HepG2 (cell line): ENCODE measurements around the gene VPS11. TPM values are rescaled to one million over a fixed set of nuclear protein-coding genes. Genes with fewer than 3 reads are reported as not detected.
A peak's percentile ranks its signal among the peaks of the same experiment; 100 is the strongest.

Experiments used
- CBX5 ChIP-seq: sonication (generic); formaldehyde crosslinking; IDR thresholded peaks from 2 replicates; pipeline ENCODE4 v1.4.0; 2020; ENCODE audit warnings: missing genetic modification reagents, borderline replicate concordance
- DNMT3B ChIP-seq: conservative IDR thresholded peaks from 2 replicates; pipeline ENCODE4 v1.6.1; 2016; ENCODE audit warnings: missing biosample characterization, control low read depth
- ELF3 ChIP-seq: IDR thresholded peaks from 2 replicates; pipeline ENCODE4 v1.6.1; 2016; ENCODE audit warnings: missing genetic modification reagents, missing compliant biosample characterization
- FOXA1 ChIP-seq, 2 experiments: fragments of 450-650 bp in 1 of 2; sonication (generic) in 1 of 2; formaldehyde crosslinking in 1 of 2; IDR thresholded peaks; 2 replicates each; pipeline versions ENCODE4 v1.4.0 to v1.6.1; 2016 to 2020; ENCODE audit warnings: missing genetic modification reagents in 1 of 2
- HNF4G ChIP-seq, 2 experiments: sonication (generic) in 1 of 2; formaldehyde crosslinking in 1 of 2; IDR thresholded peaks; 2 replicates each; pipeline versions ENCODE4 v1.4.0 to v1.6.1; 2011 to 2020; ENCODE audit warnings: borderline replicate concordance in 2 of 2, low read depth in 2 of 2, mild to moderate bottlenecking in 2 of 2, low read length in 1 of 2, missing genetic modification reagents in 1 of 2, moderate library complexity in 1 of 2
- HOXA9 ChIP-seq: sonication (generic); formaldehyde crosslinking; IDR thresholded peaks from 2 replicates; pipeline ENCODE4 v1.8.1; 2022; ENCODE audit warnings: missing genetic modification reagents, mild to moderate bottlenecking, moderate library complexity, borderline replicate concordance
- MAFF ChIP-seq: IDR thresholded peaks from 2 replicates; pipeline ENCODE4 v1.6.1; 2011; ENCODE audit warnings: low read depth, low read length, improper control_type of control experiment
- ZBTB8A ChIP-seq: sonication (generic); formaldehyde crosslinking; IDR thresholded peaks from 2 replicates; pipeline ENCODE4 v1.4.0; 2020; ENCODE audit warnings: mild to moderate bottlenecking, low read depth, missing genetic modification reagents, borderline replicate concordance
- ZEB1 ChIP-seq: IDR thresholded peaks from 2 replicates; pipeline ENCODE4 v1.6.1; 2012; ENCODE audit warnings: mild to moderate bottlenecking, low read depth, inconsistent platforms; ENCODE audit not compliant: insufficient replicate concordance
- ZHX2 ChIP-seq, 2 experiments: sonication (generic) in 1 of 2; formaldehyde crosslinking in 1 of 2; IDR thresholded peaks; 2 replicates each; pipeline versions ENCODE4 v1.6.1 to v1.9.0; 2014 to 2022; ENCODE audit warnings: antibody characterized with exemption in 1 of 2, borderline replicate concordance in 1 of 2, inconsistent platforms in 1 of 2, low read depth in 1 of 2, missing genetic modification reagents in 1 of 2
- ZMYM3 ChIP-seq: sonication (generic); formaldehyde crosslinking; IDR thresholded peaks from 2 replicates; pipeline ENCODE4 v1.5.1; 2020; ENCODE audit warnings: mild to moderate bottlenecking, missing genetic modification reagents
- ZNF225 ChIP-seq: sonication (generic); formaldehyde crosslinking; IDR thresholded peaks from 2 replicates; pipeline ENCODE4 v1.4.0; 2020; ENCODE audit warnings: mild to moderate bottlenecking, missing genetic modification reagents
- ZNF282 ChIP-seq: fragments of 450-650 bp; IDR thresholded peaks from 2 replicates; pipeline ENCODE4 v1.6.1; 2018; ENCODE audit not compliant: partially characterized antibody
- ZNF792 ChIP-seq: IDR thresholded peaks from 2 replicates; pipeline ENCODE4 v1.6.1; 2016
- polyA plus RNA-seq, 8 experiments: library from polyadenylated mRNA; depleted of rRNA in 3 of 8; stranded (reverse) in 7 of 8; unstranded in 1 of 8; fragments of >200 nt; fragmentation: Illumina TruSeq in 4 of 8; extraction: Trizol in 4 of 8; gene quantifications; 2 replicates each; pipeline versions ENCODE4 v1.2.1 to v1.2.3, GENCODE V29; 2011 to 2016; ENCODE audit warnings: low read depth in 4 of 8, missing spikeins in 1 of 8, mixed read lengths in 1 of 8; ENCODE audit not compliant: insufficient read depth in 1 of 8
- total RNA-seq, 5 experiments: library from RNA; depleted of rRNA; stranded (reverse); fragments of >200 nt; fragmentation: Illumina TruSeq; extraction: Trizol; gene quantifications; 2 replicates each; pipeline ENCODE4 v1.2.3, GENCODE V29; 2016; ENCODE audit warnings: low read depth in 1 of 5
- TF ChIP-seq, protein P1 (sequence below): sonication (generic); formaldehyde crosslinking; IDR thresholded peaks from 2 replicates; pipeline ENCODE4 v1.5.0; 2020; ENCODE audit warnings: missing genetic modification reagents
- TF ChIP-seq, protein P2 (sequence below): IDR thresholded peaks from 2 replicates; pipeline ENCODE4 v1.6.1; 2016
- TF ChIP-seq, protein P3 (sequence below): IDR thresholded peaks from 2 replicates; pipeline ENCODE4 v1.6.1; 2012; ENCODE audit warnings: inconsistent platforms

Gene VPS11
- total and polyA plus RNA-seq, 2 of the 13 experiments (the other 11 are each of a cell fraction or from before 2014, with no cell fraction given) = 13.7 to 21.6 TPM

GRCh38 chr11:119108857-119109221 lies 41.2 kb downstream of the VPS11 start (continued):
- TF ChIP-seq ZBTB8A (CRISPR knock-in tag) = no peak
- TF ChIP-seq, protein P1, sequence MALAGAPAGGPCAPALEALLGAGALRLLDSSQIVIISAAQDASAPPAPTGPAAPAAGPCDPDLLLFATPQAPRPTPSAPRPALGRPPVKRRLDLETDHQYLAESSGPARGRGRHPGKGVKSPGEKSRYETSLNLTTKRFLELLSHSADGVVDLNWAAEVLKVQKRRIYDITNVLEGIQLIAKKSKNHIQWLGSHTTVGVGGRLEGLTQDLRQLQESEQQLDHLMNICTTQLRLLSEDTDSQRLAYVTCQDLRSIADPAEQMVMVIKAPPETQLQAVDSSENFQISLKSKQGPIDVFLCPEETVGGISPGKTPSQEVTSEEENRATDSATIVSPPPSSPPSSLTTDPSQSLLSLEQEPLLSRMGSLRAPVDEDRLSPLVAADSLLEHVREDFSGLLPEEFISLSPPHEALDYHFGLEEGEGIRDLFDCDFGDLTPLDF = no peak
- TF ChIP-seq ZNF282 = no peak
- no peak for TF ChIP-seq DNMT3B
- TF ChIP-seq, protein P2, sequence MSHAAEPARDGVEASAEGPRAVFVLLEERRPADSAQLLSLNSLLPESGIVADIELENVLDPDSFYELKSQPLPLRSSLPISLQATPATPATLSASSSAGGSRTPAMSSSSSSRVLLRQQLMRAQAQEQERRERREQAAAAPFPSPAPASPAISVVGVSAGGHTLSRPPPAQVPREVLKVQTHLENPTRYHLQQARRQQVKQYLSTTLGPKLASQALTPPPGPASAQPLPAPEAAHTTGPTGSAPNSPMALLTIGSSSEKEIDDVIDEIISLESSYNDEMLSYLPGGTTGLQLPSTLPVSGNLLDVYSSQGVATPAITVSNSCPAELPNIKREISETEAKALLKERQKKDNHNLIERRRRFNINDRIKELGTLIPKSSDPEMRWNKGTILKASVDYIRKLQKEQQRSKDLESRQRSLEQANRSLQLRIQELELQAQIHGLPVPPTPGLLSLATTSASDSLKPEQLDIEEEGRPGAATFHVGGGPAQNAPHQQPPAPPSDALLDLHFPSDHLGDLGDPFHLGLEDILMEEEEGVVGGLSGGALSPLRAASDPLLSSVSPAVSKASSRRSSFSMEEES (CRISPR knock-in tag) = no peak
- no peak for TF ChIP-seq CBX5
- TF ChIP-seq ZNF792 (CRISPR knock-in tag) = no peak
- peak; percentile 81 for TF ChIP-seq HNF4G (IDR thresholded peaks at IDR 0.05; ENCODE audit: borderline replicate concordance, low read depth, low read length)
- TF ChIP-seq HNF4G (CRISPR knock-in tag; IDR thresholded peaks at IDR 0.05; ENCODE audit: borderline replicate concordance, low read depth) = 0 out of 2 replicates have a peak, but pooled peaks have one; percentile 48
- peak; percentile 58 for TF ChIP-seq FOXA1 (IDR thresholded peaks at IDR 0.05)
- peak; percentile 86 for TF ChIP-seq FOXA1 (CRISPR knock-in tag; IDR thresholded peaks at IDR 0.05)
- TF ChIP-seq ZNF225 (CRISPR knock-in tag) = no peak
- TF ChIP-seq, protein P3, sequence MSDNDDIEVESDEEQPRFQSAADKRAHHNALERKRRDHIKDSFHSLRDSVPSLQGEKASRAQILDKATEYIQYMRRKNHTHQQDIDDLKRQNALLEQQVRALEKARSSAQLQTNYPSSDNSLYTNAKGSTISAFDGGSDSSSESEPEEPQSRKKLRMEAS = no peak
- no peak for TF ChIP-seq HOXA9 (CRISPR knock-in tag)
- TF ChIP-seq ZMYM3 (CRISPR knock-in tag) = no peak
- TF ChIP-seq ELF3 = no peak; the same call in 1 of the 2 replicates
- peak; percentile 14 for TF ChIP-seq ZEB1
- peak; percentile 47 for TF ChIP-seq MAFF
- no peak for TF ChIP-seq ZHX2 (IDR thresholded peaks at IDR 0.05; ENCODE audit: low read depth)
- no peak for TF ChIP-seq ZHX2 (CRISPR knock-in tag; IDR thresholded peaks at IDR 0.05; ENCODE audit: borderline replicate concordance)
